PFSK-1 (cell line): ENCODE data around the gene TNFRSF19.

Experiments used
- POLR2AphosphoS5 ChIP-seq: IDR thresholded peaks from 2 replicates; pipeline ENCODE4 v1.6.1; 2012; ENCODE audit warnings: low read depth, mild to moderate bottlenecking, control low read depth, low read length, moderate library complexity
- TAF1 ChIP-seq: IDR thresholded peaks from 2 replicates; pipeline ENCODE4 v1.6.1; 2012; ENCODE audit warnings: low read length, control low read depth, borderline replicate concordance; ENCODE audit not compliant: insufficient read depth

DNA sequence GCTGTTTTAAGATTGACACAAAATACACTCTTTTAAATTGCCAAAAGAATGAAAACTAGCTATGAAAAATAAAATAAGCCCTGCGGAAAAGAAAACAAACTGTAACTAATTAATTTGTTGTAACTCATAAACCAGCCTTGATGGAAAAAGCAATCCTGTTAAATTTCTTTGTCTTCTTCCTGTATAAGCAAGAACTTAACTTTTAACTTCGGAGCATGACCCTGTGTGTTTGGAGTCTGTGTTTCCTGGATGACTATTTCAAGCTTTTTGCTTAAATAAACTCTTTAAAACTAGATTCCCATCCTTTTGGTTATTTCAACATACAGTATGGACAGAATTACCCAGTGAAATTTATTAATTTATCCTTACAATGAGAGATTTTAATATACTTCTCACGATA lies 122.6 kb downstream of the TNFRSF19 start:
- no peak for TF ChIP-seq POLR2AphosphoS5
- no peak for TF ChIP-seq TAF1
